ENCODE measurements around the gene AGA.

DNA sequence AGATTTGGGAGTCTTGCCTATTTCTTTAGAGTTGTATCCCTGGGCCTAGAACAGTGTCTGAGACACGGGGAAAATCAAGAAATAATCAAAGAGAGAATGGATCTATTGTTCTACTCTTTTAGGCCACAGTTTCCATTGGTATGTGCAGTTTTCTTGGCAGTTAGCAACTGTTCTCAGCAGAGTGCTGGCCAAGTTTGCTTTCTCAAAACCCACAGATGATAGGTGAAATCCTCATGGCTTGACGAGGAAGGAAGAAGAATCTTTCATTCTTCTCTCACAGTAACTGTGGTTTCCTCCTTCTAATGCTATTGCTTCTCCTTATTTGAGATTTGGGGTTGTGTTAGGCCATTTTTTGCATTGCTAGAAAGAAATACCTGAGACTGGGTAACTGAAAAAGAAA is 42.2 kb downstream of the AGA start:
- TF ChIP-seq, protein P1, sequence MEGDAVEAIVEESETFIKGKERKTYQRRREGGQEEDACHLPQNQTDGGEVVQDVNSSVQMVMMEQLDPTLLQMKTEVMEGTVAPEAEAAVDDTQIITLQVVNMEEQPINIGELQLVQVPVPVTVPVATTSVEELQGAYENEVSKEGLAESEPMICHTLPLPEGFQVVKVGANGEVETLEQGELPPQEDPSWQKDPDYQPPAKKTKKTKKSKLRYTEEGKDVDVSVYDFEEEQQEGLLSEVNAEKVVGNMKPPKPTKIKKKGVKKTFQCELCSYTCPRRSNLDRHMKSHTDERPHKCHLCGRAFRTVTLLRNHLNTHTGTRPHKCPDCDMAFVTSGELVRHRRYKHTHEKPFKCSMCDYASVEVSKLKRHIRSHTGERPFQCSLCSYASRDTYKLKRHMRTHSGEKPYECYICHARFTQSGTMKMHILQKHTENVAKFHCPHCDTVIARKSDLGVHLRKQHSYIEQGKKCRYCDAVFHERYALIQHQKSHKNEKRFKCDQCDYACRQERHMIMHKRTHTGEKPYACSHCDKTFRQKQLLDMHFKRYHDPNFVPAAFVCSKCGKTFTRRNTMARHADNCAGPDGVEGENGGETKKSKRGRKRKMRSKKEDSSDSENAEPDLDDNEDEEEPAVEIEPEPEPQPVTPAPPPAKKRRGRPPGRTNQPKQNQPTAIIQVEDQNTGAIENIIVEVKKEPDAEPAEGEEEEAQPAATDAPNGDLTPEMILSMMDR (conservative IDR thresholded peaks at IDR 0.05; ENCODE audit: low read depth, low read length) = no peak
- TF ChIP-seq EZH2phosphoT487 (IDR thresholded peaks at IDR 0.05; ENCODE audit: borderline replicate concordance, low read length) (no peak), EZH2 (IDR thresholded peaks at IDR 0.05; ENCODE audit: low read length, unreplicated experiment) (no peak)
